ENCODE measurements around the gene RND2. TPM values are rescaled to one million over a fixed set of nuclear protein-coding genes. Genes with fewer than 3 reads are reported as not detected.

Gene RND2
- total RNA-seq, 4 donors from 2014 or later = 0.30 to 0.76 (median 0.53) TPM; not detected in 1

- WGBS, 2 donors = 35 to 40% methylated on average over 7 of the region's 7 CpGs
Observed at GRCh38 chr17:43019418-43019817, 5.6 kb upstream of the RND2 start.

GRCh38 chr17:43020030-43020621 is 4.9 kb upstream of the RND2 start:
- Histone ChIP-seq H3K27me3 (no peaks in the 10 kb centered on the region), H3K4me3 (peak overlapping the region in 3 of 4 donors; percentile 77 to 97 (median 88))
- no peak for DNase-seq

More at GRCh38 chr17:43019418-43019817, 5.6 kb upstream of the RND2 start:
- peak overlapping the region; percentile 46 to 92 (median 86) for H3K27ac ChIP-seq
- H3K4me3 ChIP-seq = peak overlapping the region in 3 of 4 donors; percentile 2 to 97 (median 88)
- H3K9me3 ChIP-seq = no peaks in the 10 kb centered on the region
- H3K4me1 ChIP-seq = peaks cover 14 to 77% (median 48%) of the 10 kb centered on the region in 3 donors
- peaks cover 5 to 40% (median 7%) of the 10 kb centered on the region in 3 donors for H3K36me3 ChIP-seq
- no peaks in the 10 kb centered on the region for H3K27me3 ChIP-seq
- TF ChIP-seq CTCF (IDR thresholded peaks at IDR 0.05) (no peak), POLR2A (IDR thresholded peaks at IDR 0.05) (no peak)
- intact Hi-C loops (cut with DNase I) = no loop called here
- no peak for DNase-seq

GRCh38 chr17:43020789-43021740 is 4.0 kb upstream of the RND2 start:
- no peak for TF ChIP-seq CTCF (IDR thresholded peaks at IDR 0.05)
- peak in 1 of 4 donors; percentile 28 for TF ChIP-seq POLR2A (IDR thresholded peaks at IDR 0.05)
- peaks cover 20 to 71% (median 39%) of the 10 kb centered on the region in 3 donors for H3K4me1 ChIP-seq
- no peak for DNase-seq
- WGBS, 2 donors = 23 to 56% methylated on average over 5 to 17 of the region's 40 CpGs
- H3K36me3 ChIP-seq = peaks cover 2 to 24% (median 5%) of the 10 kb centered on the region in 3 donors
- no peaks in the 10 kb centered on the region for H3K27me3 ChIP-seq
- peak overlapping the region; percentile 77 to 97 (median 84) for H3K4me3 ChIP-seq
- intact Hi-C loops (cut with DNase I) = loop anchor here (10.0 kb wide), 1 partner anchor 104 kb away; the partner anchor contains the start of gene BRCA1
- no peaks in the 10 kb centered on the region for H3K9me3 ChIP-seq
- peak overlapping the region; percentile 80 to 96 (median 91) for H3K27ac ChIP-seq

More at GRCh38 chr17:43020030-43020621, 4.9 kb upstream of the RND2 start:
- peak overlapping the region; percentile 46 to 92 (median 86) for H3K27ac ChIP-seq
- WGBS, 2 donors = 42 to 64% methylated on average over 2 to 5 of the region's 6 CpGs
- peaks cover 5 to 33% (median 7%) of the 10 kb centered on the region in 3 donors for H3K36me3 ChIP-seq
- no peaks in the 10 kb centered on the region for H3K9me3 ChIP-seq
- intact Hi-C loops (cut with DNase I) = loop anchor here (10.0 kb wide), 1 partner anchor 105 kb away; the partner anchor contains the start of gene BRCA1
- TF ChIP-seq CTCF (IDR thresholded peaks at IDR 0.05) = no peak
- TF ChIP-seq POLR2A (IDR thresholded peaks at IDR 0.05) = no peak
- peaks cover 20 to 75% (median 41%) of the 10 kb centered on the region in 3 donors for H3K4me1 ChIP-seq

GRCh38 chr17:43021741-43022512 is 3.1 kb upstream of the RND2 start, which contains the start of gene VAT1:
Gene VAT1, minus strand, starts transcription at chr17:43022385. Its CDS starts 63 bp downstream, at chr17:43022322.
- peaks cover 20 to 66% (median 35%) of the 10 kb centered on the region in 3 donors for H3K4me1 ChIP-seq
- no peak for DNase-seq
- H3K36me3 ChIP-seq = peaks cover 0 to 15% (median 0%) of the 10 kb centered on the region in 3 donors
- H3K9me3 ChIP-seq = no peaks in the 10 kb centered on the region
- intact Hi-C loops (cut with DNase I) = loop anchor here (10.0 kb wide), 1 partner anchor 103 kb away; the partner anchor contains the start of gene BRCA1
- TF ChIP-seq POLR2A (IDR thresholded peaks at IDR 0.05) (peak in 1 of 4 donors; percentile 63), CTCF (IDR thresholded peaks at IDR 0.05) (peak in 1 of 6 experiments; percentile 3)
- peak within 1 kb of the TSS; percentile 80 to 96 (median 91) for H3K27ac ChIP-seq
- 0 to 1% methylated on average over 19 to 21 of the region's 80 CpGs for WGBS, 2 donors
- H3K4me3 ChIP-seq = peak within 1 kb of the TSS; percentile 77 to 97 (median 84)
- no peaks in the 10 kb centered on the region for H3K27me3 ChIP-seq

Data from esophagus squamous epithelium (tissue), 5 donors.